ENCODE data around the gene HAUS3. TPM values are rescaled to one million over a fixed set of nuclear protein-coding genes. Genes with fewer than 3 reads are reported as not detected.
"Not testable (repeated sequence)": the region's sequence is repeated elsewhere in the genome, so short reads cannot be mapped to it uniquely, and the experiment has no call there.

The HAUS3 gene
- polyA plus RNA-seq, 3 donors: 4.6 to 5.8 (median 5.7) TPM

GRCh38 chr4:2245787-2246275, 3.9 kb upstream of the HAUS3 start:
- 68 to 85% (median 84%) methylated on average over 7 of the region's 7 CpGs for WGBS, 3 donors
- no peak overlapping the region for H3K27ac ChIP-seq (ENCODE audit: low read depth, low read length)

- WGBS, 3 donors: 53 to 71% (median 58%) methylated on average over 7 of the region's 7 CpGs
- H3K27ac ChIP-seq (ENCODE audit: low read depth, low read length): no peak overlapping the region
Measured at GRCh38 chr4:2245057-2245786, 3.3 kb upstream of the HAUS3 start.

GRCh38 chr4:2243681-2244380, 1.9 kb upstream of the HAUS3 start:
- 18 to 50% (median 23%) methylated on average over 5 of the region's 5 CpGs for WGBS, 3 donors
- H3K27ac ChIP-seq (ENCODE audit: low read depth, low read length): no peak overlapping the region

- 2 to 7% (median 6%) methylated on average over 7 of the region's 7 CpGs for WGBS, 3 donors
Measured at GRCh38 chr4:2241003-2241402, 918 bp downstream of the HAUS3 start.

GRCh38 chr4:2236944-2237666, 4.8 kb downstream of the HAUS3 start:
- 54 to 69% (median 58%) methylated on average over 3 of the region's 3 CpGs for WGBS, 3 donors
- H3K27ac ChIP-seq (ENCODE audit: low read depth, low read length): no peak overlapping the region

More at GRCh38 chr4:2241003-2241402, 918 bp downstream of the HAUS3 start:
- H3K27ac ChIP-seq (ENCODE audit: low read depth, low read length): no peak overlapping the region

- no peak overlapping the region for H3K27ac ChIP-seq (ENCODE audit: low read depth, low read length)
- WGBS, 3 donors: 95 to 99% (median 97%) methylated on average over 6 of the region's 6 CpGs
Measured at GRCh38 chr4:2231082-2231481, 10.8 kb downstream of the HAUS3 start.

GRCh38 chr4:2226261-2226660, 15.7 kb downstream of the HAUS3 start:
- 78 to 85% (median 79%) methylated on average over 2 of the region's 2 CpGs for WGBS, 3 donors
- H3K27ac ChIP-seq (ENCODE audit: low read depth, low read length): no peak overlapping the region

- no peak overlapping the region for H3K27ac ChIP-seq (ENCODE audit: low read depth, low read length)
- 28 to 98% (median 92%) methylated on average over 2 of the region's 2 CpGs for WGBS, 3 donors
Measured at GRCh38 chr4:2222838-2223237, 19.1 kb downstream of the HAUS3 start.

- not testable (repeated sequence) for H3K27ac ChIP-seq (ENCODE audit: low read depth, low read length)
- WGBS, 3 donors: 69 to 75% (median 70%) methylated on average over 4 of the region's 4 CpGs
Measured at GRCh38 chr4:2221378-2221777, 20.5 kb downstream of the HAUS3 start.

GRCh38 chr4:2220016-2220630, 21.8 kb downstream of the HAUS3 start:
- H3K27ac ChIP-seq (ENCODE audit: low read depth, low read length): no peak overlapping the region
- WGBS, 3 donors: 10 to 13% (median 11%) methylated on average over 10 of the region's 10 CpGs

- 81 to 93% (median 89%) methylated on average over 6 of the region's 6 CpGs for WGBS, 3 donors
- no peak overlapping the region for H3K27ac ChIP-seq (ENCODE audit: low read depth, low read length)
Measured at GRCh38 chr4:2219233-2219760, 22.6 kb downstream of the HAUS3 start.

- WGBS, 3 donors: 91 to 100% (median 97%) methylated on average over 1 of the region's 1 CpG
- H3K27ac ChIP-seq (ENCODE audit: low read depth, low read length): no peak overlapping the region
Measured at GRCh38 chr4:2218436-2218835, 23.5 kb downstream of the HAUS3 start.

- 52 to 57% (median 53%) methylated on average over 3 of the region's 3 CpGs for WGBS, 3 donors
- no peak overlapping the region for H3K27ac ChIP-seq (ENCODE audit: low read depth, low read length)
Measured at GRCh38 chr4:2217726-2218125, 24.2 kb downstream of the HAUS3 start.

- H3K27ac ChIP-seq (ENCODE audit: low read depth, low read length): no peak overlapping the region
- 66 to 82% (median 79%) methylated on average over 1 of the region's 1 CpG for WGBS, 3 donors
Measured at GRCh38 chr4:2212831-2213230, 29.1 kb downstream of the HAUS3 start.

- WGBS, 3 donors: 95 to 100% (median 95%) methylated on average over 1 of the region's 1 CpG
- not testable (repeated sequence) for H3K27ac ChIP-seq (ENCODE audit: low read depth, low read length)
Measured at GRCh38 chr4:2202789-2203188, 39.1 kb downstream of the HAUS3 start.

- WGBS, 3 donors: 78 to 90% (median 90%) methylated on average over 4 of the region's 4 CpGs
- no peak overlapping the region for H3K27ac ChIP-seq (ENCODE audit: low read depth, low read length)
Measured at GRCh38 chr4:2194496-2194895, 47.4 kb downstream of the HAUS3 start.

- H3K27ac ChIP-seq (ENCODE audit: low read depth, low read length): no peak overlapping the region
- 66 to 86% (median 86%) methylated on average over 7 of the region's 7 CpGs for WGBS, 3 donors
Measured at GRCh38 chr4:2193326-2193725, 48.6 kb downstream of the HAUS3 start.

- no peak overlapping the region for H3K27ac ChIP-seq (ENCODE audit: low read depth, low read length)
Measured at GRCh38 chr4:2186865-2187172, 55.1 kb downstream of the HAUS3 start.
